ENCODE results near the gene ZNF622.
"Not testable (repeated sequence)": the region's sequence is repeated elsewhere in the genome, so short reads cannot be mapped to it uniquely, and the experiment has no call there.

DNA sequence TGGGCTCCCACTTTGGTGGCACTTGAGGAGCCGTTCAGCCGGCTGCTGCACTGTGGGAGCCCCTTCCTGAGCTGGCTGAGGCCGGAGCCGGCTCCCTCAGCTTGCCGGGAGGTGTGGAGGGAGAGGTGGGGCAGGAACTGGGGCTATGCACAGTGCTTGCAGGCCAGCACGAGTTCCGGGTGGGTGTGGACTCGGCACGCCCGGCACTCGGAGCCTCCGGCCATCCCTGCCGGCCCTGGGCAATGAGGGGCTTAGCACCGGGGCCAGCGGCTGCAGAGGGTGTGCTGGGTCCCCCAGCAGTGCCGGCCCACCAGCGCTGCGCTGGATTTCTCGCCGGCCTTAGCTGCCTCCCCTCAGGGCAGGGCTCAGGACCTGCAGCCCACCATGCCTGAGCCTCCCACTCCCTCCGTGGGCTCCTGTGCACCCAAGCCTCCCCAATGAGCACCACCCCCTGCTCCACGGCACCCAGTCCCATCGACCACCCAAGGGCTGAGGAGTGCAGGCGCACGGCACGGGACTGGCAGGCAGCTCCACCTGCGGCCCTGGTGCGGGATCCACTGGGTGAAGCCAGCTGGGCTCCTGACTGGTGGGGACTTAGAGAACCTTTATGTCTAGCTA lies 29.4 kb downstream of the ZNF622 start:
- not testable (repeated sequence) for TF ChIP-seq POLR2A, POLR2AphosphoS5 (IDR thresholded peaks at IDR 0.05)
- TF ChIP-seq, protein P1, sequence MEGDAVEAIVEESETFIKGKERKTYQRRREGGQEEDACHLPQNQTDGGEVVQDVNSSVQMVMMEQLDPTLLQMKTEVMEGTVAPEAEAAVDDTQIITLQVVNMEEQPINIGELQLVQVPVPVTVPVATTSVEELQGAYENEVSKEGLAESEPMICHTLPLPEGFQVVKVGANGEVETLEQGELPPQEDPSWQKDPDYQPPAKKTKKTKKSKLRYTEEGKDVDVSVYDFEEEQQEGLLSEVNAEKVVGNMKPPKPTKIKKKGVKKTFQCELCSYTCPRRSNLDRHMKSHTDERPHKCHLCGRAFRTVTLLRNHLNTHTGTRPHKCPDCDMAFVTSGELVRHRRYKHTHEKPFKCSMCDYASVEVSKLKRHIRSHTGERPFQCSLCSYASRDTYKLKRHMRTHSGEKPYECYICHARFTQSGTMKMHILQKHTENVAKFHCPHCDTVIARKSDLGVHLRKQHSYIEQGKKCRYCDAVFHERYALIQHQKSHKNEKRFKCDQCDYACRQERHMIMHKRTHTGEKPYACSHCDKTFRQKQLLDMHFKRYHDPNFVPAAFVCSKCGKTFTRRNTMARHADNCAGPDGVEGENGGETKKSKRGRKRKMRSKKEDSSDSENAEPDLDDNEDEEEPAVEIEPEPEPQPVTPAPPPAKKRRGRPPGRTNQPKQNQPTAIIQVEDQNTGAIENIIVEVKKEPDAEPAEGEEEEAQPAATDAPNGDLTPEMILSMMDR (IDR thresholded peaks at IDR 0.05), result not testable (repeated sequence)
